Measurements from ENCODE around the gene ALX1.

DNA sequence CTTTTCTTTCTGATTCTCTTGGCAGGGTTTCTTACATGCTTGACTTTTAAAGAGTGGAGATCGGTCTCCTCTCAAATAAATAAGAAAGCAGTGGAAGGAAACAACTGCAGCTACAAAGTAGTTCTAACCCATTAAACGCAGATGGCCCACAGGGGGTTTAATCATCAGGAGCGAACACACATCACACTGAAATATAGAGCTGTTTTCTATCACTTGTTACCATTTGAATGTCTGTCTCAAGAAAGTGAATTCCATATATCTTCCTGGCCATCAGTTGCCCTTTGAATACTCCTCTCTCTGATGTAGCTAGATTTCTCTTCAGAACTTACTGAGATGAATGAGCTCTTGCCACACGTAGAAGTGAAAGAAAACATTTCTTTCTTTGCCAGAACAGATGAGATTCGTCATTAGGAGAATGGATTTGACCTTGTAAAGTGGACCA is 29.1 kb downstream of the ALX1 start:
- no peak for TF ChIP-seq EP300 (IDR thresholded peaks at IDR 0.05)
- TF ChIP-seq CTCF (IDR thresholded peaks at IDR 0.05): no peak
